WTC11 (cell line): ENCODE results near the gene SFI1. TPM values are rescaled to one million over a fixed set of nuclear protein-coding genes. Genes with fewer than 3 reads are reported as not detected.

Experiments
- ATAC-seq: fragments of 200-7000 bp; cut with Tn5 transposase; 2 replicates; pipeline ENCODE4 v1.10.0; 2021; ENCODE audit warnings: mild to moderate bottlenecking, moderate library complexity
- CTCF ChIA-PET: fragments of 300-600 bp; sonication (Branson Sonifier 250); formaldehyde crosslinking; loops from one replicate; lab custom pipeline; 2021; ENCODE audit warnings: antibody characterized with exemption; lab: Charles Lee
- POLR2A ChIA-PET: fragments of 350-600 bp; sonication (Branson Sonifier 250); formaldehyde crosslinking; loops from one replicate; lab custom pipeline; 2021; ENCODE audit warnings: antibody characterized with exemption; lab: Charles Lee
- DNase-seq: peaks from one replicate; pipeline ENCODE4 v3.0.0; 2021; ENCODE audit warnings: low spot score
- H3K27ac Mint-ChIP-seq: 2 replicates; pipeline ENCODE4 v1.8.0; 2021; ENCODE audit warnings: mixed read lengths
- H3K27me3 Mint-ChIP-seq: 2 replicates; pipeline ENCODE4 v1.8.0; 2021; ENCODE audit warnings: low read depth, mild to moderate bottlenecking, moderate library complexity, mixed read lengths
- H3K36me3 Mint-ChIP-seq: 2 replicates; pipeline ENCODE4 v1.8.0; 2021; ENCODE audit warnings: mixed read lengths
- H3K4me1 Mint-ChIP-seq: 2 replicates; pipeline ENCODE4 v1.8.0; 2022; ENCODE audit warnings: mixed read lengths
- H3K4me3 Mint-ChIP-seq: 2 replicates; pipeline ENCODE4 v1.8.0; 2021; ENCODE audit warnings: mild to moderate bottlenecking, moderate library complexity, mixed read lengths
- H3K9me3 Mint-ChIP-seq: 2 replicates; pipeline ENCODE4 v1.8.0; 2021; ENCODE audit warnings: mixed read lengths
- ATF1 ChIP-seq: sonication (generic); formaldehyde crosslinking; IDR thresholded peaks from 2 replicates; pipeline ENCODE4 v1.8.1; 2023; ENCODE audit warnings: mild to moderate bottlenecking, moderate library complexity, missing genetic modification reagents
- CBFB ChIP-seq: sonication (generic); formaldehyde crosslinking; IDR thresholded peaks from 2 replicates; pipeline ENCODE4 v1.8.1; 2022; ENCODE audit warnings: mild to moderate bottlenecking, low read depth, missing genetic modification reagents
- FOXP1 ChIP-seq: sonication (generic); formaldehyde crosslinking; IDR thresholded peaks from 2 replicates; pipeline ENCODE4 v1.8.0; 2022; ENCODE audit warnings: missing genetic modification reagents, mild to moderate bottlenecking, moderate library complexity, borderline replicate concordance
- GRHL2 ChIP-seq: fragments of 250-450 bp; sonication (Bioruptor Pico); IDR thresholded peaks from 2 replicates; pipeline ENCODE4 v1.8.0; 2022; ENCODE audit warnings: mild to moderate bottlenecking, moderate library complexity; ENCODE audit not compliant: insufficient replicate concordance, severe bottlenecking
- HMGA2 ChIP-seq: fragments of 250-450 bp; sonication (Bioruptor Pico); IDR thresholded peaks from 2 replicates; pipeline ENCODE4 v1.4.0; 2021; ENCODE audit warnings: mild to moderate bottlenecking, moderate library complexity
- JAZF1 ChIP-seq: fragments of 250-450 bp; sonication (Bioruptor Pico); IDR thresholded peaks from 2 replicates; pipeline ENCODE4 v1.9.0; 2021; ENCODE audit warnings: moderate library complexity, mild to moderate bottlenecking, inconsistent platforms
- MXD4 ChIP-seq: fragments of 250-450 bp; sonication (Bioruptor Pico); IDR thresholded peaks from 2 replicates; pipeline ENCODE4 v1.8.0; 2021; ENCODE audit warnings: mild to moderate bottlenecking, moderate library complexity, borderline replicate concordance
- NR1H2 ChIP-seq: sonication (generic); formaldehyde crosslinking; IDR thresholded peaks from 2 replicates; pipeline ENCODE4 v1.9.0; 2021; ENCODE audit warnings: mild to moderate bottlenecking, moderate library complexity, missing genetic modification reagents
- RELA ChIP-seq: sonication (generic); formaldehyde crosslinking; IDR thresholded peaks from 2 replicates; pipeline ENCODE4 v1.8.1; 2022; ENCODE audit warnings: missing genetic modification reagents, mild to moderate bottlenecking, borderline replicate concordance
- SMAD3 ChIP-seq: sonication (generic); formaldehyde crosslinking; IDR thresholded peaks from 2 replicates; pipeline ENCODE4 v1.8.0; 2022; ENCODE audit warnings: missing genetic modification reagents, mild to moderate bottlenecking, borderline replicate concordance
- ZNF121 ChIP-seq: sonication (generic); formaldehyde crosslinking; IDR thresholded peaks from 2 replicates; pipeline ENCODE4 v1.8.0; 2023; ENCODE audit warnings: missing genetic modification reagents
- ZNF138 ChIP-seq: sonication (generic); formaldehyde crosslinking; conservative IDR thresholded peaks from 2 replicates; pipeline ENCODE4 v1.8.1; 2022; ENCODE audit warnings: mild to moderate bottlenecking, moderate library complexity, missing genetic modification reagents
- ZNF219 ChIP-seq: sonication (generic); formaldehyde crosslinking; IDR thresholded peaks from 2 replicates; pipeline ENCODE4 v1.8.0; 2023; ENCODE audit warnings: missing genetic modification reagents, mild to moderate bottlenecking, borderline replicate concordance
- ZNF232 ChIP-seq: sonication (generic); formaldehyde crosslinking; IDR thresholded peaks from 2 replicates; pipeline ENCODE4 v1.8.0; 2022; ENCODE audit warnings: mild to moderate bottlenecking, missing genetic modification reagents
- ZNF423 ChIP-seq: fragments of 250-450 bp; sonication (Bioruptor Pico); IDR thresholded peaks from 2 replicates; pipeline ENCODE4 v2.1.2; 2022; ENCODE audit warnings: mild to moderate bottlenecking, moderate library complexity
- total RNA-seq: library from RNA; stranded (reverse); gene quantifications from 3 replicates; pipeline ENCODE4 v1.2.3, GENCODE V29; 2021
- TF ChIP-seq, protein P1 (sequence below): sonication (generic); formaldehyde crosslinking; IDR thresholded peaks from 2 replicates; pipeline ENCODE4 v1.8.0; 2022; ENCODE audit warnings: mild to moderate bottlenecking, missing genetic modification reagents
- TF ChIP-seq, protein P2 (sequence below): sonication (generic); formaldehyde crosslinking; conservative IDR thresholded peaks from 2 replicates; pipeline ENCODE4 v1.8.1; 2022; ENCODE audit warnings: mild to moderate bottlenecking, missing genetic modification reagents
- TF ChIP-seq, protein P3 (sequence below): fragments of 200-600 bp; IDR thresholded peaks from 2 replicates; pipeline ENCODE4 v1.8.0; 2022; ENCODE audit warnings: antibody characterized with exemption
- TF ChIP-seq, protein P4 (sequence below): sonication (generic); formaldehyde crosslinking; IDR thresholded peaks from 2 replicates; pipeline ENCODE4 v1.8.0; 2023; ENCODE audit warnings: missing genetic modification reagents
- TF ChIP-seq, protein P5 (sequence below): sonication (generic); formaldehyde crosslinking; IDR thresholded peaks from 2 replicates; pipeline ENCODE4 v1.8.0; 2023; ENCODE audit warnings: missing genetic modification reagents, mild to moderate bottlenecking, borderline replicate concordance
- TF ChIP-seq, protein P6 (sequence below): sonication (generic); formaldehyde crosslinking; IDR thresholded peaks from 2 replicates; pipeline ENCODE4 v1.8.0; 2022; ENCODE audit warnings: mild to moderate bottlenecking, missing genetic modification reagents
- TF ChIP-seq, protein P7 (sequence below): sonication (generic); formaldehyde crosslinking; IDR thresholded peaks from 2 replicates; pipeline ENCODE4 v1.8.1; 2023; ENCODE audit warnings: mild to moderate bottlenecking, missing genetic modification reagents

SFI1 gene
- total RNA-seq, 1 experiment from 2014 or later, result 43.6 TPM

DNA sequence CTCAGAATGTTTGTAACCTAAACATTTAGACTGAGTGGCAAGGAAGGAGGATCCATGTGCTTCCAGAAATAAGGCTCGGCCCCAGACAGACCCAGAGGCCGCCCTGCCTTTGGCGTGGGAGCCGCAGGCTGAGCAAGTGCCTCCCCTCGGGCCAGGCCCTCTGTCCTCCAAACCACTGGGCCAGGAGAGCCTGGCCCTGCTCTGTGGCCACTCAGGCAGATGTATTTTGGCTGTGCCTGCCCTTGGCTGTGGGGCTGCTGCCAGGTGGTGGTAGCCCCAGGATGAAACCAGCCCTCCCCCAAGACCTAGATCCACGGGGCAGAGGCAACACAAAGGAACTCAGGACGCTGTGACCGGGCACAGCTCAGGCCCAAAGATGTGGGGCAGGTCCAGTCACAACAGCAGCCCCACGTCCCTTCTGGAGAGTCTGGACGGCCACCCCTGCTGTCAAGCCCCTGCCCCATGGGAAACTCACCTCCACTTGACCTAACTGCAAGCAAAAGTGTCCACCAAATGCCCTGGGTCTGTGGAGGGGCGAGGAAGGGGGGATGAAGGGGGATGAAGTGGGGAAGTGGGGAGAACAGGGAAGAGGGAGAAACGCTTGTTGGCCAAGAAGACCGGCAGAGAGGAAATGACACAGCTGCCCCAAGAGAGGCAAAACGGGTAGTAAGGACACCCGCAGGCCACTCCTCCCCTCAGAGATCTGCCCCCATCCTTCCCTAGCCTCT is 141.7 kb downstream of the SFI1 start:
- peaks cover 16% of the 10 kb centered on the region for H3K36me3 Mint-ChIP-seq
- H3K4me3 Mint-ChIP-seq, result no peak overlapping the region
- peak overlapping the region; percentile 32; the same call in 1 of the 2 replicates for H3K27ac Mint-ChIP-seq
- no peak for DNase-seq
- no peak for TF ChIP-seq JAZF1
- TF ChIP-seq, protein P1, sequence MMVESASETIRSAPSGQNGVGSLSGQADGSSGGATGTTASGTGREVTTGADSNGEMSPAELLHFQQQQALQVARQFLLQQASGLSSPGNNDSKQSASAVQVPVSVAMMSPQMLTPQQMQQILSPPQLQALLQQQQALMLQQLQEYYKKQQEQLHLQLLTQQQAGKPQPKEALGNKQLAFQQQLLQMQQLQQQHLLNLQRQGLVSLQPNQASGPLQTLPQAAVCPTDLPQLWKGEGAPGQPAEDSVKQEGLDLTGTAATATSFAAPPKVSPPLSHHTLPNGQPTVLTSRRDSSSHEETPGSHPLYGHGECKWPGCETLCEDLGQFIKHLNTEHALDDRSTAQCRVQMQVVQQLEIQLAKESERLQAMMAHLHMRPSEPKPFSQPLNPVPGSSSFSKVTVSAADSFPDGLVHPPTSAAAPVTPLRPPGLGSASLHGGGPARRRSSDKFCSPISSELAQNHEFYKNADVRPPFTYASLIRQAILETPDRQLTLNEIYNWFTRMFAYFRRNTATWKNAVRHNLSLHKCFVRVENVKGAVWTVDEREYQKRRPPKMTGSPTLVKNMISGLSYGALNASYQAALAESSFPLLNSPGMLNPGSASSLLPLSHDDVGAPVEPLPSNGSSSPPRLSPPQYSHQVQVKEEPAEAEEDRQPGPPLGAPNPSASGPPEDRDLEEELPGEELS (CRISPR knock-in tag), result no peak
- TF ChIP-seq CBFB (CRISPR knock-in tag), result no peak
- no peak for TF ChIP-seq ZNF121
- no peak for TF ChIP-seq MXD4
- TF ChIP-seq, protein P2, sequence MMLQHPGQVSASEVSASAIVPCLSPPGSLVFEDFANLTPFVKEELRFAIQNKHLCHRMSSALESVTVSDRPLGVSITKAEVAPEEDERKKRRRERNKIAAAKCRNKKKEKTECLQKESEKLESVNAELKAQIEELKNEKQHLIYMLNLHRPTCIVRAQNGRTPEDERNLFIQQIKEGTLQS (CRISPR knock-in tag), result no peak
- TF ChIP-seq, protein P3, sequence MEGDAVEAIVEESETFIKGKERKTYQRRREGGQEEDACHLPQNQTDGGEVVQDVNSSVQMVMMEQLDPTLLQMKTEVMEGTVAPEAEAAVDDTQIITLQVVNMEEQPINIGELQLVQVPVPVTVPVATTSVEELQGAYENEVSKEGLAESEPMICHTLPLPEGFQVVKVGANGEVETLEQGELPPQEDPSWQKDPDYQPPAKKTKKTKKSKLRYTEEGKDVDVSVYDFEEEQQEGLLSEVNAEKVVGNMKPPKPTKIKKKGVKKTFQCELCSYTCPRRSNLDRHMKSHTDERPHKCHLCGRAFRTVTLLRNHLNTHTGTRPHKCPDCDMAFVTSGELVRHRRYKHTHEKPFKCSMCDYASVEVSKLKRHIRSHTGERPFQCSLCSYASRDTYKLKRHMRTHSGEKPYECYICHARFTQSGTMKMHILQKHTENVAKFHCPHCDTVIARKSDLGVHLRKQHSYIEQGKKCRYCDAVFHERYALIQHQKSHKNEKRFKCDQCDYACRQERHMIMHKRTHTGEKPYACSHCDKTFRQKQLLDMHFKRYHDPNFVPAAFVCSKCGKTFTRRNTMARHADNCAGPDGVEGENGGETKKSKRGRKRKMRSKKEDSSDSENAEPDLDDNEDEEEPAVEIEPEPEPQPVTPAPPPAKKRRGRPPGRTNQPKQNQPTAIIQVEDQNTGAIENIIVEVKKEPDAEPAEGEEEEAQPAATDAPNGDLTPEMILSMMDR, result no peak
- no peak for TF ChIP-seq ZNF219 (CRISPR knock-in tag)
- no peak for TF ChIP-seq NR1H2 (CRISPR knock-in tag)
- TF ChIP-seq ZNF138 (CRISPR knock-in tag), result no peak
- TF ChIP-seq ZNF423 (CRISPR knock-in tag), result no peak
- TF ChIP-seq FOXP1 (CRISPR knock-in tag), result no peak
- TF ChIP-seq ATF1 (CRISPR knock-in tag), result no peak
- no peak for TF ChIP-seq RELA (CRISPR knock-in tag)
- no peak for ATAC-seq
- H3K4me1 Mint-ChIP-seq, result peaks cover 5% of the 10 kb centered on the region
- no peaks in the 10 kb centered on the region for H3K27me3 Mint-ChIP-seq
- ChIA-PET CTCF (interaction anchor here (1.1 to 1.7 kb wide), 3 partner anchors 13 to 332 kb away, joined by 3 to 5 read pairs (median 5); no protein-coding TSS in a partner anchor), POLR2A (no interaction called here)
- no peaks in the 10 kb centered on the region for H3K9me3 Mint-ChIP-seq

DNA sequence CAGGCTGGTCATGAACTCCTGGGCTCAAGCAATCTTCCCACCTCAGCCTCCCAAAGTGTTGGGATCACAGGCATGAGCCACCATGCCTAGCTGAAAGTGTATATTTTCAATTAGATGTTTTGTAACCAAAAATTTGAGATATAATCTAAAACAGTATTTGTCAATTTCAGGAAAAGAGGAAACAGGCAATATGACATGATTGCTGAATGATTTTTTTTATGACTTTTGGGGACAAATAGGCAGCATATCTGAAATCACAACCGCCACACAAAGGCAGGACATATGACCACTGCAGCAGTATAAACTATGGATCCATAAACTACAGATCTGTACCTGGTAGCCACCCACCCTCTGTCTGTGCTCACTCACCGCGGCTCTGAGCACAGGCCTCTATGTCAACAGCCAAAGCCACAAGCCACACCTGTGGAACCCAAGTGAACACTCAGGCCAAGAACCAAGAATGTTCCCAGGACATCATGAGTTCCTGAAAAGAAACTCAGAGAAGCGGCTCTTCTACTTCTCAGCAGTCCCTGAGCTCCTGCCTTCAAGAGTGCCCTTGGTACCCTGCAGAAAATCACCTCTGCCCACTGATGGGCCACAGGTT is 143.2 kb downstream of the SFI1 start:
- Mint-ChIP-seq H3K36me3 (peaks cover 24% of the 10 kb centered on the region), H3K4me1 (peaks cover 5% of the 10 kb centered on the region), H3K27me3 (no peaks in the 10 kb centered on the region), H3K4me3 (no peak overlapping the region), H3K9me3 (no peaks in the 10 kb centered on the region), H3K27ac (no peak overlapping the region)
- ChIA-PET POLR2A (no interaction called here), CTCF (interaction anchor here (0.7 to 1.7 kb wide), 4 partner anchors 9 to 1419 kb away, joined by 3 to 5 read pairs (median 5); partner anchors contain the start of gene SYN3)
- DNase-seq, result no peak
- no peak for ATAC-seq
- TF ChIP-seq, protein P4, sequence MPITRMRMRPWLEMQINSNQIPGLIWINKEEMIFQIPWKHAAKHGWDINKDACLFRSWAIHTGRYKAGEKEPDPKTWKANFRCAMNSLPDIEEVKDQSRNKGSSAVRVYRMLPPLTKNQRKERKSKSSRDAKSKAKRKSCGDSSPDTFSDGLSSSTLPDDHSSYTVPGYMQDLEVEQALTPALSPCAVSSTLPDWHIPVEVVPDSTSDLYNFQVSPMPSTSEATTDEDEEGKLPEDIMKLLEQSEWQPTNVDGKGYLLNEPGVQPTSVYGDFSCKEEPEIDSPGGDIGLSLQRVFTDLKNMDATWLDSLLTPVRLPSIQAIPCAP, result no peak
- TF ChIP-seq, protein P5, sequence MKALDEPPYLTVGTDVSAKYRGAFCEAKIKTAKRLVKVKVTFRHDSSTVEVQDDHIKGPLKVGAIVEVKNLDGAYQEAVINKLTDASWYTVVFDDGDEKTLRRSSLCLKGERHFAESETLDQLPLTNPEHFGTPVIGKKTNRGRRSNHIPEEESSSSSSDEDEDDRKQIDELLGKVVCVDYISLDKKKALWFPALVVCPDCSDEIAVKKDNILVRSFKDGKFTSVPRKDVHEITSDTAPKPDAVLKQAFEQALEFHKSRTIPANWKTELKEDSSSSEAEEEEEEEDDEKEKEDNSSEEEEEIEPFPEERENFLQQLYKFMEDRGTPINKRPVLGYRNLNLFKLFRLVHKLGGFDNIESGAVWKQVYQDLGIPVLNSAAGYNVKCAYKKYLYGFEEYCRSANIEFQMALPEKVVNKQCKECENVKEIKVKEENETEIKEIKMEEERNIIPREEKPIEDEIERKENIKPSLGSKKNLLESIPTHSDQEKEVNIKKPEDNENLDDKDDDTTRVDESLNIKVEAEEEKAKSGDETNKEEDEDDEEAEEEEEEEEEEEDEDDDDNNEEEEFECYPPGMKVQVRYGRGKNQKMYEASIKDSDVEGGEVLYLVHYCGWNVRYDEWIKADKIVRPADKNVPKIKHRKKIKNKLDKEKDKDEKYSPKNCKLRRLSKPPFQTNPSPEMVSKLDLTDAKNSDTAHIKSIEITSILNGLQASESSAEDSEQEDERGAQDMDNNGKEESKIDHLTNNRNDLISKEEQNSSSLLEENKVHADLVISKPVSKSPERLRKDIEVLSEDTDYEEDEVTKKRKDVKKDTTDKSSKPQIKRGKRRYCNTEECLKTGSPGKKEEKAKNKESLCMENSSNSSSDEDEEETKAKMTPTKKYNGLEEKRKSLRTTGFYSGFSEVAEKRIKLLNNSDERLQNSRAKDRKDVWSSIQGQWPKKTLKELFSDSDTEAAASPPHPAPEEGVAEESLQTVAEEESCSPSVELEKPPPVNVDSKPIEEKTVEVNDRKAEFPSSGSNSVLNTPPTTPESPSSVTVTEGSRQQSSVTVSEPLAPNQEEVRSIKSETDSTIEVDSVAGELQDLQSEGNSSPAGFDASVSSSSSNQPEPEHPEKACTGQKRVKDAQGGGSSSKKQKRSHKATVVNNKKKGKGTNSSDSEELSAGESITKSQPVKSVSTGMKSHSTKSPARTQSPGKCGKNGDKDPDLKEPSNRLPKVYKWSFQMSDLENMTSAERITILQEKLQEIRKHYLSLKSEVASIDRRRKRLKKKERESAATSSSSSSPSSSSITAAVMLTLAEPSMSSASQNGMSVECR (CRISPR knock-in tag), result no peak
- TF ChIP-seq ZNF232 (no peak), MXD4 (no peak), HMGA2 (no peak), SMAD3 (CRISPR knock-in tag) (no peak), GRHL2 (CRISPR knock-in tag) (no peak)
- TF ChIP-seq, protein P6, sequence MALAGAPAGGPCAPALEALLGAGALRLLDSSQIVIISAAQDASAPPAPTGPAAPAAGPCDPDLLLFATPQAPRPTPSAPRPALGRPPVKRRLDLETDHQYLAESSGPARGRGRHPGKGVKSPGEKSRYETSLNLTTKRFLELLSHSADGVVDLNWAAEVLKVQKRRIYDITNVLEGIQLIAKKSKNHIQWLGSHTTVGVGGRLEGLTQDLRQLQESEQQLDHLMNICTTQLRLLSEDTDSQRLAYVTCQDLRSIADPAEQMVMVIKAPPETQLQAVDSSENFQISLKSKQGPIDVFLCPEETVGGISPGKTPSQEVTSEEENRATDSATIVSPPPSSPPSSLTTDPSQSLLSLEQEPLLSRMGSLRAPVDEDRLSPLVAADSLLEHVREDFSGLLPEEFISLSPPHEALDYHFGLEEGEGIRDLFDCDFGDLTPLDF (CRISPR knock-in tag), result no peak
- TF ChIP-seq, protein P7, sequence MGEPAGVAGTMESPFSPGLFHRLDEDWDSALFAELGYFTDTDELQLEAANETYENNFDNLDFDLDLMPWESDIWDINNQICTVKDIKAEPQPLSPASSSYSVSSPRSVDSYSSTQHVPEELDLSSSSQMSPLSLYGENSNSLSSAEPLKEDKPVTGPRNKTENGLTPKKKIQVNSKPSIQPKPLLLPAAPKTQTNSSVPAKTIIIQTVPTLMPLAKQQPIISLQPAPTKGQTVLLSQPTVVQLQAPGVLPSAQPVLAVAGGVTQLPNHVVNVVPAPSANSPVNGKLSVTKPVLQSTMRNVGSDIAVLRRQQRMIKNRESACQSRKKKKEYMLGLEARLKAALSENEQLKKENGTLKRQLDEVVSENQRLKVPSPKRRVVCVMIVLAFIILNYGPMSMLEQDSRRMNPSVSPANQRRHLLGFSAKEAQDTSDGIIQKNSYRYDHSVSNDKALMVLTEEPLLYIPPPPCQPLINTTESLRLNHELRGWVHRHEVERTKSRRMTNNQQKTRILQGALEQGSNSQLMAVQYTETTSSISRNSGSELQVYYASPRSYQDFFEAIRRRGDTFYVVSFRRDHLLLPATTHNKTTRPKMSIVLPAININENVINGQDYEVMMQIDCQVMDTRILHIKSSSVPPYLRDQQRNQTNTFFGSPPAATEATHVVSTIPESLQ, result no peak
